Measurements from ENCODE around the gene HK1.

DNA sequence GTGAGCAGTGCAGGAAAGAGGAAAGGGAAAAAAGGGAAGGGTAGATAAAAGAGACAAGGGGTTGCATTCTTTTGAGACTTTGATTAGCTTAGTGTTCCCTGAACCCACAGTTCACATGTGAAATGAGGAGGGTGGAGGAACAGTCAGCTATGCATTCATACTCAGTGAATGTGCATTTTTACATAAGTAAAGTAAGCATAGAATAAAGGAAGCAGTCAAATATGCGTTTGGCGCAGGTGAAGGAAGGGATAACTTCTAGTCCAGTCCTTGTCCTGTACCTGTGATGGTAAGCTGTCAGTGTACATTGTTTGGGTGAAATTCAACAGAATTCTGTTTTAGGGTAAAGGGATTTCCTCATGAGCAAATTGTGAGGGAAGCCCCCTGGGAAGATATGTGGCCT lies 28.1 kb downstream of the HK1 start:
- TF ChIP-seq, protein P1, sequence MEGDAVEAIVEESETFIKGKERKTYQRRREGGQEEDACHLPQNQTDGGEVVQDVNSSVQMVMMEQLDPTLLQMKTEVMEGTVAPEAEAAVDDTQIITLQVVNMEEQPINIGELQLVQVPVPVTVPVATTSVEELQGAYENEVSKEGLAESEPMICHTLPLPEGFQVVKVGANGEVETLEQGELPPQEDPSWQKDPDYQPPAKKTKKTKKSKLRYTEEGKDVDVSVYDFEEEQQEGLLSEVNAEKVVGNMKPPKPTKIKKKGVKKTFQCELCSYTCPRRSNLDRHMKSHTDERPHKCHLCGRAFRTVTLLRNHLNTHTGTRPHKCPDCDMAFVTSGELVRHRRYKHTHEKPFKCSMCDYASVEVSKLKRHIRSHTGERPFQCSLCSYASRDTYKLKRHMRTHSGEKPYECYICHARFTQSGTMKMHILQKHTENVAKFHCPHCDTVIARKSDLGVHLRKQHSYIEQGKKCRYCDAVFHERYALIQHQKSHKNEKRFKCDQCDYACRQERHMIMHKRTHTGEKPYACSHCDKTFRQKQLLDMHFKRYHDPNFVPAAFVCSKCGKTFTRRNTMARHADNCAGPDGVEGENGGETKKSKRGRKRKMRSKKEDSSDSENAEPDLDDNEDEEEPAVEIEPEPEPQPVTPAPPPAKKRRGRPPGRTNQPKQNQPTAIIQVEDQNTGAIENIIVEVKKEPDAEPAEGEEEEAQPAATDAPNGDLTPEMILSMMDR (IDR thresholded peaks at IDR 0.05; ENCODE audit: low read length): no peak
- no peak for TF ChIP-seq EZH2 (IDR thresholded peaks at IDR 0.05; ENCODE audit: borderline replicate concordance, low read length)
